HepG2 (cell line): ENCODE measurements around the gene TRAF3. TPM values are rescaled to one million over a fixed set of nuclear protein-coding genes. Genes with fewer than 3 reads are reported as not detected.

Experiments used
- ATAC-seq: fragments of 200-7000 bp; cut with Tn5 transposase; 3 replicates; pipeline ENCODE4 v1.9.1; 2020; ENCODE audit warnings: mild to moderate bottlenecking, moderate library complexity
- BruUV-seq: library from RNA; stranded (reverse); fragments of 400-500 nt; replicated peaks from 2 replicates; lab custom pipeline; 2021; lab: Mats Ljungman, UMichigan
- CTCF ChIA-PET: fragments of 300-600 bp; formaldehyde crosslinking; extraction: SDS; loops from one replicate; lab custom pipeline; 2021; ENCODE audit warnings: low total read pairs, inconsistent platforms, low intra/inter-chr PET ratio; lab: Yijun Ruan, JAX
- POLR2A ChIA-PET: fragments of 350-600 bp; sonication (Branson Sonifier 250); formaldehyde crosslinking; loops from one replicate; lab custom pipeline; 2020; ENCODE audit warnings: antibody characterized with exemption, inconsistent platforms; lab: Yijun Ruan, JAX
- DNase-seq: peaks from one replicate; pipeline ENCODE4 v3.0.0-alpha.2; 2015; ENCODE audit warnings: low spot score
- FAIRE-seq: peaks from 3 replicates; lab custom pipeline; 2011; peaks lifted over from hg19 to GRCh38; lab: Jason Lieb, UNC
- H2AFZ ChIP-seq: one replicate; pipeline ENCODE4 v1.6.1; 2011; ENCODE audit warnings: low read length, inconsistent platforms
- H3K27ac ChIP-seq: fragments of 300-600 bp; 3 replicates; pipeline ENCODE4 v1.8.0; 2011; ENCODE audit warnings: mixed run types, mild to moderate bottlenecking, mixed read lengths, low read length, inconsistent platforms; ENCODE audit not compliant: insufficient read depth; ENCODE audit errors: extremely low read length
- H3K27me3 ChIP-seq, 2 experiments: fragments of 200-600 bp in 1 of 2; 2 replicates in 1 of 2; 3 replicates in 1 of 2; pipeline versions ENCODE4 v1.6.0 to v1.8.0; 2011; ENCODE audit warnings: low read length in 2 of 2, mild to moderate bottlenecking in 2 of 2, moderate library complexity in 2 of 2, inconsistent platforms in 1 of 2; ENCODE audit not compliant: insufficient read depth in 2 of 2, control insufficient read depth in 1 of 2
- H3K36me3 ChIP-seq, 2 experiments: fragments of 200-600 bp in 1 of 2; replicated peaks in 1 of 2; 2 replicates in 1 of 2; 3 replicates in 1 of 2; pipeline versions ENCODE4 v1.5.1 to v1.8.0; 2011; ENCODE audit warnings: low read length in 2 of 2, inconsistent platforms in 1 of 2; ENCODE audit not compliant: insufficient read depth in 2 of 2, control insufficient read depth in 1 of 2
- H3K4me1 ChIP-seq: 2 replicates; pipeline ENCODE4 v1.5.1; 2012; ENCODE audit warnings: low read length, inconsistent platforms; ENCODE audit not compliant: insufficient read depth
- H3K4me2 ChIP-seq: 2 replicates; pipeline ENCODE4 v1.6.0; 2011; ENCODE audit warnings: low read depth, low read length, inconsistent platforms
- H3K4me3 ChIP-seq, 3 experiments: fragments of 200-600 bp in 1 of 3; sonication (generic), shearing (Covaris generic) in 1 of 3; replicated peaks in 1 of 3; 2 replicates each; pipeline ENCODE4 v1.5.1; 2011 to 2016; ENCODE audit warnings: low read length in 3 of 3, inconsistent platforms in 2 of 3, low read depth in 2 of 3, mild to moderate bottlenecking in 2 of 3, control low read depth in 1 of 3, mixed read lengths in 1 of 3; ENCODE audit not compliant: insufficient read depth in 1 of 3
- H3K79me2 ChIP-seq: one replicate; pipeline ENCODE4 v1.6.1; 2011; ENCODE audit warnings: low read length, inconsistent platforms; ENCODE audit not compliant: insufficient read depth
- H3K9ac ChIP-seq: 2 replicates; pipeline ENCODE4 v1.6.0; 2011; ENCODE audit warnings: mild to moderate bottlenecking, low read depth, low read length, inconsistent platforms; ENCODE audit not compliant: insufficient read depth
- H3K9me3 ChIP-seq: 2 replicates; pipeline ENCODE4 v1.5.1; 2012; ENCODE audit warnings: mild to moderate bottlenecking, low read length
- H4K20me1 ChIP-seq: 2 replicates; pipeline ENCODE4 v1.6.0; 2011; ENCODE audit warnings: inconsistent platforms, mild to moderate bottlenecking, low read length, moderate library complexity; ENCODE audit not compliant: insufficient read depth
- ATRX ChIP-seq: sonication (generic); formaldehyde crosslinking; IDR thresholded peaks from 2 replicates; pipeline ENCODE4 v1.4.0; 2020; ENCODE audit warnings: missing genetic modification reagents, borderline replicate concordance
- CEBPG ChIP-seq: IDR thresholded peaks from 2 replicates; pipeline ENCODE4 v1.6.1; 2016
- FIP1L1 ChIP-seq: fragments of 200-400 bp; formaldehyde crosslinking; IDR thresholded peaks from 2 replicates; pipeline ENCODE4 v1.6.1; 2018; ENCODE audit warnings: low read depth, mild to moderate bottlenecking, low read length, moderate library complexity, borderline replicate concordance; ENCODE audit not compliant: insufficient read depth
- HMG20A ChIP-seq: IDR thresholded peaks from 2 replicates; pipeline ENCODE4 v1.6.1; 2016; ENCODE audit warnings: borderline replicate concordance
- JUN ChIP-seq: sonication (generic); formaldehyde crosslinking; IDR thresholded peaks from 2 replicates; pipeline ENCODE4 v1.4.0; 2020; ENCODE audit warnings: mild to moderate bottlenecking, missing genetic modification reagents
- ZBTB38 ChIP-seq: sonication (generic); formaldehyde crosslinking; IDR thresholded peaks from 2 replicates; pipeline ENCODE4 v1.5.1; 2020; ENCODE audit warnings: mild to moderate bottlenecking, missing genetic modification reagents
- ZFP36 ChIP-seq: fragments of 150-350 bp; IDR thresholded peaks from 2 replicates; pipeline ENCODE4 v1.6.1; 2018; ENCODE audit warnings: borderline replicate concordance, low read length, low read depth; ENCODE audit not compliant: partially characterized antibody
- ZNF552 ChIP-seq: sonication (generic); formaldehyde crosslinking; IDR thresholded peaks from 2 replicates; pipeline ENCODE4 v1.9.0; 2022; ENCODE audit warnings: missing genetic modification reagents, mild to moderate bottlenecking, borderline replicate concordance
- ZNF766 ChIP-seq: sonication (generic); formaldehyde crosslinking; IDR thresholded peaks from 2 replicates; pipeline ENCODE4 v1.5.0; 2020; ENCODE audit warnings: missing genetic modification reagents, borderline replicate concordance
- ZSCAN31 ChIP-seq: sonication (generic); formaldehyde crosslinking; IDR thresholded peaks from 2 replicates; pipeline ENCODE4 v1.5.0; 2020; ENCODE audit warnings: low read depth, mild to moderate bottlenecking, missing genetic modification reagents
- WGBS: methylation state at CpG from one replicate; pipeline ENCODE4 v1.1.6; 2017; ENCODE audit warnings: low lambda C conversion rate; 5-methylcytosine and 5-hydroxymethylcytosine counted together
- in situ Hi-C: cut with HindIII; loops from 2 replicates; pipeline ENCODE4 v1.10.0; 2017; ENCODE audit warnings: low pct_unique_long_range_greater_than_20kb; ENCODE audit not compliant: extremely low pct_ligation_motif_present
- intact Hi-C: fragments of 100-400 bp; cut with micrococcal nuclease; formaldehyde crosslinking; loops from one replicate; pipeline ENCODE4 v1.10.0; 2022; ENCODE audit not compliant: unreplicated experiment
- polyA plus RNA-seq, 8 experiments: library from polyadenylated mRNA; depleted of rRNA in 3 of 8; stranded (reverse) in 7 of 8; unstranded in 1 of 8; fragments of >200 nt; fragmentation: Illumina TruSeq in 4 of 8; extraction: Trizol in 4 of 8; gene quantifications; 2 replicates each; pipeline versions ENCODE4 v1.2.1 to v1.2.3, GENCODE V29; 2011 to 2016; ENCODE audit warnings: low read depth in 4 of 8, missing spikeins in 1 of 8, mixed read lengths in 1 of 8; ENCODE audit not compliant: insufficient read depth in 1 of 8
- total RNA-seq, 5 experiments: library from RNA; depleted of rRNA; stranded (reverse); fragments of >200 nt; fragmentation: Illumina TruSeq; extraction: Trizol; gene quantifications; 2 replicates each; pipeline ENCODE4 v1.2.3, GENCODE V29; 2016; ENCODE audit warnings: low read depth in 1 of 5
- TF ChIP-seq, protein P1 (sequence below): conservative IDR thresholded peaks from 2 replicates; pipeline ENCODE4 v1.6.1; 2018; ENCODE audit warnings: missing genetic modification reagents
- TF ChIP-seq, protein P2 (sequence below): sonication (generic); formaldehyde crosslinking; IDR thresholded peaks from one replicate; pipeline ENCODE4 v1.5.1; 2020; ENCODE audit warnings: mild to moderate bottlenecking, missing genetic modification reagents; ENCODE audit errors: not compliant biosample characterization

Gene TRAF3
- total and polyA plus RNA-seq, 2 of the 13 experiments (the other 11 are each of a cell fraction or from before 2014, with no cell fraction given), result 6.9 to 12.2 TPM

- TF ChIP-seq ATRX (CRISPR knock-in tag), result no peak
Measured at GRCh38 chr14:102911541-102911951, 134.3 kb downstream of the TRAF3 start (continued).

- H2AFZ ChIP-seq, result no peak overlapping the region
- H3K27me3 ChIP-seq, result no peaks in the 10 kb centered on the region
- TF ChIP-seq, protein P1, sequence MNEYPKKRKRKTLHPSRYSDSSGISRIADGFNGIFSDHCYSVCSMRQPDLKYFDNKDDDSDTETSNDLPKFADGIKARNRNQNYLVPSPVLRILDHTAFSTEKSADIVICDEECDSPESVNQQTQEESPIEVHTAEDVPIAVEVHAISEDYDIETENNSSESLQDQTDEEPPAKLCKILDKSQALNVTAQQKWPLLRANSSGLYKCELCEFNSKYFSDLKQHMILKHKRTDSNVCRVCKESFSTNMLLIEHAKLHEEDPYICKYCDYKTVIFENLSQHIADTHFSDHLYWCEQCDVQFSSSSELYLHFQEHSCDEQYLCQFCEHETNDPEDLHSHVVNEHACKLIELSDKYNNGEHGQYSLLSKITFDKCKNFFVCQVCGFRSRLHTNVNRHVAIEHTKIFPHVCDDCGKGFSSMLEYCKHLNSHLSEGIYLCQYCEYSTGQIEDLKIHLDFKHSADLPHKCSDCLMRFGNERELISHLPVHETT (CRISPR knock-in tag), result no peak
- no peak for TF ChIP-seq HMG20A
- TF ChIP-seq, protein P2, sequence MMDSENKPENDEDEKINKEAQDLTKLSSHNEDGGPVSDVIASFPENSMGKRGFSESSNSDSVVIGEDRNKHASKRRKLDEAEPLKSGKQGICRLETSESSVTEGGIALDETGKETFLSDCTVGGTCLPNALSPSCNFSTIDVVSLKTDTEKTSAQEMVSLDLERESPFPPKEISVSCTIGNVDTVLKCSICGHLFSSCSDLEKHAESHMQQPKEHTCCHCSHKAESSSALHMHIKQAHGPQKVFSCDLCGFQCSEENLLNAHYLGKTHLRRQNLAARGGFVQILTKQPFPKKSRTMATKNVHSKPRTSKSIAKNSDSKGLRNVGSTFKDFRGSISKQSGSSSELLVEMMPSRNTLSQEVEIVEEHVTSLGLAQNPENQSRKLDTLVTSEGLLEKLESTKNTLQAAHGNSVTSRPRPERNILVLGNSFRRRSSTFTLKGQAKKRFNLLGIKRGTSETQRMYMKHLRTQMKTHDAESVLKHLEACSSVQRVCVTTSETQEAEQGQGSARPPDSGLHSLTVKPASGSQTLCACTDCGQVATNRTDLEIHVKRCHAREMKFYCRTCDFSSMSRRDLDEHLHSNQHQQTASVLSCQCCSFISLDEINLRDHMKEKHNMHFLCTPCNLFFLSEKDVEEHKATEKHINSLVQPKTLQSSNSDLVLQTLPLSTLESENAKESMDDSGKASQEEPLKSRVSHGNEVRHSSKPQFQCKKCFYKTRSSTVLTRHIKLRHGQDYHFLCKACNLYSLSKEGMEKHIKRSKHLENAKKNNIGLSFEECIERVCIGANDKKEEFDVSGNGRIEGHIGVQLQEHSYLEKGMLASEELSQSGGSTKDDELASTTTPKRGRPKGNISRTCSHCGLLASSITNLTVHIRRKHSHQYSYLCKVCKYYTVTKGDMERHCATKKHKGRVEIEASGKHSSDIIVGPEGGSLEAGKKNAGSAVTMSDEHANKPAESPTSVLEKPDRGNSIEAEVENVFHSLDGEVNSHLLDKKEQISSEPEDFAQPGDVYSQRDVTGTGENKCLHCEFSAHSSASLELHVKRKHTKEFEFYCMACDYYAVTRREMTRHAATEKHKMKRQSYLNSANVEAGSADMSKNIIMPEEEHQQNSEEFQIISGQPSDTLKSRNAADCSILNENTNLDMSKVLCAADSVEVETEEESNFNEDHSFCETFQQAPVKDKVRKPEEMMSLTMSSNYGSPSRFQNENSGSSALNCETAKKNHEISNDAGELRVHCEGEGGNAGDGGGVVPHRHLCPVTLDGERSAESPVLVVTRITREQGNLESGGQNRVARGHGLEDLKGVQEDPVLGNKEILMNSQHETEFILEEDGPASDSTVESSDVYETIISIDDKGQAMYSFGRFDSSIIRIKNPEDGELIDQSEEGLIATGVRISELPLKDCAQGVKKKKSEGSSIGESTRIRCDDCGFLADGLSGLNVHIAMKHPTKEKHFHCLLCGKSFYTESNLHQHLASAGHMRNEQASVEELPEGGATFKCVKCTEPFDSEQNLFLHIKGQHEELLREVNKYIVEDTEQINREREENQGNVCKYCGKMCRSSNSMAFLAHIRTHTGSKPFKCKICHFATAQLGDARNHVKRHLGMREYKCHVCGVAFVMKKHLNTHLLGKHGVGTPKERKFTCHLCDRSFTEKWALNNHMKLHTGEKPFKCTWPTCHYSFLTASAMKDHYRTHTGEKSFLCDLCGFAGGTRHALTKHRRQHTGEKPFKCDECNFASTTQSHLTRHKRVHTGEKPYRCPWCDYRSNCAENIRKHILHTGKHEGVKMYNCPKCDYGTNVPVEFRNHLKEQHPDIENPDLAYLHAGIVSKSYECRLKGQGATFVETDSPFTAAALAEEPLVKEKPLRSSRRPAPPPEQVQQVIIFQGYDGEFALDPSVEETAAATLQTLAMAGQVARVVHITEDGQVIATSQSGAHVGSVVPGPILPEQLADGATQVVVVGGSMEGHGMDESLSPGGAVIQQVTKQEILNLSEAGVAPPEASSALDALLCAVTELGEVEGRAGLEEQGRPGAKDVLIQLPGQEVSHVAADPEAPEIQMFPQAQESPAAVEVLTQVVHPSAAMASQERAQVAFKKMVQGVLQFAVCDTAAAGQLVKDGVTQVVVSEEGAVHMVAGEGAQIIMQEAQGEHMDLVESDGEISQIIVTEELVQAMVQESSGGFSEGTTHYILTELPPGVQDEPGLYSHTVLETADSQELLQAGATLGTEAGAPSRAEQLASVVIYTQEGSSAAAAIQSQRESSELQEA (CRISPR knock-in tag), result no peak
- no peak for TF ChIP-seq ZFP36
- TF ChIP-seq ZNF766 (CRISPR knock-in tag), result no peak
- TF ChIP-seq FIP1L1, result no peak
- TF ChIP-seq ZBTB38 (CRISPR knock-in tag), result no peak
- TF ChIP-seq CEBPG (CRISPR knock-in tag), result no peak
- no peak for TF ChIP-seq ZNF552 (CRISPR knock-in tag)
- no peak for TF ChIP-seq JUN
- TF ChIP-seq ZSCAN31 (CRISPR knock-in tag), result no peak
- ChIA-PET CTCF (no interaction called here), POLR2A (no interaction called here)
- H3K36me3 ChIP-seq, result no peaks in the 10 kb centered on the region
- no peak for DNase-seq
- H3K79me2 ChIP-seq, result no peaks in the 10 kb centered on the region
- no peak for ATAC-seq
- peaks cover 12% of the 10 kb centered on the region for H3K4me1 ChIP-seq
- FAIRE-seq, result no peak
- WGBS, result 97% methylated on average over 8 of the region's 21 CpGs
- no peak overlapping the region for H3K9ac ChIP-seq
- no peaks in the 10 kb centered on the region for H3K9me3 ChIP-seq
- no peak overlapping the region for H3K27ac ChIP-seq
- no peak overlapping the region for H3K4me2 ChIP-seq
- no TSS peak for BruUV-seq
- H4K20me1 ChIP-seq, result no peaks in the 10 kb centered on the region
- in situ Hi-C loops (loop anchor here (10.0 kb wide), 1 partner anchor 217 kb away; no protein-coding TSS in a partner anchor), intact Hi-C loops (no loop called here)
- H3K4me3 ChIP-seq, result no peak overlapping the region
Measured at GRCh38 chr14:102911991-102912761, 134.9 kb downstream of the TRAF3 start.
